Urinary bladder (tissue), 4 donors: ENCODE data around the gene PUS1. TPM values are rescaled to one million over a fixed set of nuclear protein-coding genes. Genes with fewer than 3 reads are reported as not detected.

ENCODE experiments used
- DNase-seq: peaks from one replicate; pipeline ENCODE4 v3.0.0-alpha.2; 2015; ENCODE audit errors: extremely low spot score
- H3K27ac ChIP-seq: one replicate; pipeline ENCODE4 v1.5.1; 2013; ENCODE audit warnings: low read depth, mild to moderate bottlenecking, moderate library complexity
- H3K36me3 ChIP-seq: one replicate; pipeline ENCODE4 v1.6.1; 2013; ENCODE audit warnings: mild to moderate bottlenecking, moderate library complexity; ENCODE audit not compliant: insufficient read depth
- H3K4me1 ChIP-seq: one replicate; pipeline ENCODE4 v1.6.1; 2013; ENCODE audit warnings: mild to moderate bottlenecking, moderate library complexity; ENCODE audit not compliant: insufficient read depth
- H3K4me3 ChIP-seq: one replicate; pipeline ENCODE4 v1.5.1; 2013; ENCODE audit warnings: low read depth, low read length
- WGBS: extraction: QIAGEN DNeasy Blood & Tissue Kit; methylation state at CpG from one replicate; pipeline ENCODE4 v1.1.7; 2013; 5-methylcytosine and 5-hydroxymethylcytosine counted together
- polyA plus RNA-seq: library from polyadenylated mRNA; stranded (reverse); fragments of 200-250 nt; gene quantifications from one replicate; pipeline ENCODE4 v1.2.3, GENCODE V29; 2013
- total RNA-seq: library from RNA; depleted of rRNA; stranded (reverse); fragments of >200 nt; gene quantifications from one replicate; pipeline ENCODE4 v1.2.3, GENCODE V29; 2014
- donor health status: healthy with polysubstance abuse.
- donor health status: healthy.

PUS1 gene
- total and polyA plus RNA-seq, 2 donors, result 6.5 to 22.2 TPM

DNA sequence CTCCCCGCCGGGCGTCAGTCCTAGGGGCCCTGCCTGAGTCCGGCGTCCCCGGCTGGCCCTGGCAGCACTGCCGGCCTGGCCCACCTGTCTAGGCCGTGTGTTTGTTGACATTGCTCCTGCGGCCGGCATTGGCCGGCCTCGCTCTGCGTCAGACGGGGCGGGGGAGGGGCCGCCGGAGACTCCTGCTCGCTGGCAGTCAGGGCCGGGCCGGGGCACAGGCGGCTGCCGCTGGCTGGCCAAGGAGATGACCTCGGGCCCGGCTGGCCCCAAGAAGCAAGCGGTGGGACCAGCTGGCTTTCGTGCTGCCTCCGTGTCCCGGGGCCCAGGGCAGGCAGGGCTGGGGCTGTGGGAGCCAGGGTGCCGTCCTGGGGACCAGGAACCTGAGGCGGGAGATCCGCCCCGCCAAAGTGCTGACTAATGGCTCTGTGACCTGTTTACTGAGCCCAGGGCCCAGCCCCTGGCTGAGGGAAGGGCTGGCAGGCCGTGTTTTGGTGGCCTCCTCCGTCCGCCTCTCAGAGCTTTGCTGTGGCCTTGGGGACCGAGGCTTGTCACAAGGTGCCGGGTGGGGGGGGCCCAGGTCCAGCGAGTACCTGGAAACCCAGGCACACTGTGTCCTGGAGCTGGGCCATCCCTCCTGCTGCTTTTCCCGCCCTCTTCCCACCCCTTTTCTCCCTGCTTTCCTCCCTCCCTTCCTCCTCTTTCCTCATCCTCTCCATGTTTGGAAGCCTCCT lies 32.8 kb upstream of the PUS1 start:
- peak overlapping the region; percentile 99 for H3K4me3 ChIP-seq
- under 1% methylated on average over 39 of the region's 39 CpGs for WGBS
- H3K4me1 ChIP-seq, result no peaks in the 10 kb centered on the region
- DNase-seq, result peak; percentile 25
- no peaks in the 10 kb centered on the region for H3K36me3 ChIP-seq
- peak overlapping the region; percentile 96 for H3K27ac ChIP-seq

DNA sequence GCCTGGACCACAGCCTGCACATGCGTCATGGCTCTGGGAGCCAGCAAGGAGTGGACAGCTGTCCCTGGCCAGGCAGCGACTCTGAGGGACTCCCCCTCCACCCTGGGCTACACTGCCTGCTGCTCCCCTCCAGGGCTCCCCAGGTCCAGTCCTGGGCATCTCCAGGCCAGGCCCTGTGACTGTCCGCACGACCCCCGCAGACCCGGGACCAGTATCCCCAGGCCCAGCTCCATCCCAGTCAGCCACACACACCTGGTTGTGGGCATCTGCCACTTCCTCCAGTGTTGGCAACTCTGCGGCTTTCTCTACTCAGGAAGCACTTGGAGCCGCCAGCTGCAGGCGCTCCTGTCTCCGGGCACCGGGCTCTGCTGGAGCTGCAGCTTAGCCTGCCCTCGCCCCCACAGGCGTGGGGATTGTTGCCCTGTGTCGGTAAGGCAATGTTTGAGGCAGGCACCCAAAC lies 32.2 kb upstream of the PUS1 start:
- no peaks in the 10 kb centered on the region for H3K4me1 ChIP-seq
- 63% methylated on average over 14 of the region's 14 CpGs for WGBS
- no peak for DNase-seq
- H3K36me3 ChIP-seq, result no peaks in the 10 kb centered on the region
- no peak overlapping the region for H3K4me3 ChIP-seq
- H3K27ac ChIP-seq, result peak overlapping the region; percentile 71

DNA sequence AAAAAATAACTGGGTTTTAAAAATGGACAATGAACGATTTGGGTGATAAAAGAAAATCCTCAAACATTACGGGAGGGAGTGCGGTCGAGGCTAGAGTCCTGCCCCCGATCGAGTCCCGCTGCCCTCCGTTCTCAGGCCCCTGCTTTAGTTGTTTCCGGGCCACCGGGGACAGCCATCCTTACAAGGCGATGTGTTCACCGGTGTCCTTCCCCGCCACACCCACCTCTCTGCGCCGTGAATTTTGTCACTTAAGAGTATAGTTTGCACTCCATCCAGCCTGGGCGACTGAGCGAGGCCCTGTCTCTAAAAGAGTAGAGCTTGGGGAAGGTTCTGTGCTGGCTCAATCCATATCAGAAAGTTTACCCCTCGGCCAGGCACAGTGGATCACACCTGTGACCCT lies 31.8 kb upstream of the PUS1 start:
- 92% methylated on average over 18 of the region's 18 CpGs for WGBS
- Histone ChIP-seq H3K27ac (no peak overlapping the region), H3K36me3 (no peaks in the 10 kb centered on the region), H3K4me1 (no peaks in the 10 kb centered on the region), H3K4me3 (no peak overlapping the region)
- DNase-seq, result no peak

DNA sequence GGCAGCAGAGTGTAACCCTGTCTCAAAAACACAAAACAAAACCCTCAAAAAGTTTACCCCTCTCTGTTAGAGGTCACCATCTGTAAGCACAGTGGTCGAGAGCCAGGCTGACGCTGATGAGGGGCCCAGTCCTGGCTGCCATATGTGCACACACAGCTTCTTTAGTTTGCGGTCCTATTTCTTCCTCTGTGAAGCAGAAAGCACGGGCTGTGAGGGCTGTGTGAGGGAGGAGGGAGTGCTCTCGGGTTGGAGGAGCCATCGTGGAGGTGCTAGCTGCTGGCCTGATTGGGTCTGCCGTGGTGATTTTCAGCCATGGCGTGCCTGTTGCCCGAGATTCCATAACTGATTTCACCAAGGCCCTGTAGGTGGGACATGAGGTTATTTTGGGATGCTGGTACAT lies 31.2 kb upstream of the PUS1 start:
- no peak overlapping the region for H3K4me3 ChIP-seq
- no peaks in the 10 kb centered on the region for H3K4me1 ChIP-seq
- H3K27ac ChIP-seq, result no peak overlapping the region
- H3K36me3 ChIP-seq, result no peaks in the 10 kb centered on the region
- DNase-seq, result no peak
- 87% methylated on average over 9 of the region's 9 CpGs for WGBS

DNA sequence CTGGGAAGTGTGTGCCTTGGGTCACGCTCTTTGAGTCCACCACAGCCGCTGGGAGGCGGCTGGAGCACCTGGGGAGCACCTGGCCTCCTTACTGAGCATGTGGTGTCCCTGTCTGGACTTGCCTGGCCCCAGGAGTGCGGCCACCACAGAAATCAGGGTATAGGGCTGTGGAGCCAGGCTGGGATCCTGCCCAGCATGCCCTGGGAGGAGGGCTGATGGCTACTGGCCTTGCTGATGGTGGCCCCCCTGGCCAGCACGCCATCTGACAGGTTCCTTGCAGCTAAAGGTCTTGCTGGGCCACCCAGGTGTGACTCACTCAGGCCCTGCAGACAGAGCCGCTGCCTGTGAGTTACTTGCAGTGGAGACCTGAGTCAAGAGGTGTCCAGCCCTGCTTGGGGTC lies 28.7 kb upstream of the PUS1 start:
- no peak for DNase-seq
- WGBS, result 86% methylated on average over 6 of the region's 6 CpGs
- no peak overlapping the region for H3K27ac ChIP-seq
- no peak overlapping the region for H3K4me3 ChIP-seq
- H3K4me1 ChIP-seq, result no peaks in the 10 kb centered on the region
- H3K36me3 ChIP-seq, result no peaks in the 10 kb centered on the region

DNA sequence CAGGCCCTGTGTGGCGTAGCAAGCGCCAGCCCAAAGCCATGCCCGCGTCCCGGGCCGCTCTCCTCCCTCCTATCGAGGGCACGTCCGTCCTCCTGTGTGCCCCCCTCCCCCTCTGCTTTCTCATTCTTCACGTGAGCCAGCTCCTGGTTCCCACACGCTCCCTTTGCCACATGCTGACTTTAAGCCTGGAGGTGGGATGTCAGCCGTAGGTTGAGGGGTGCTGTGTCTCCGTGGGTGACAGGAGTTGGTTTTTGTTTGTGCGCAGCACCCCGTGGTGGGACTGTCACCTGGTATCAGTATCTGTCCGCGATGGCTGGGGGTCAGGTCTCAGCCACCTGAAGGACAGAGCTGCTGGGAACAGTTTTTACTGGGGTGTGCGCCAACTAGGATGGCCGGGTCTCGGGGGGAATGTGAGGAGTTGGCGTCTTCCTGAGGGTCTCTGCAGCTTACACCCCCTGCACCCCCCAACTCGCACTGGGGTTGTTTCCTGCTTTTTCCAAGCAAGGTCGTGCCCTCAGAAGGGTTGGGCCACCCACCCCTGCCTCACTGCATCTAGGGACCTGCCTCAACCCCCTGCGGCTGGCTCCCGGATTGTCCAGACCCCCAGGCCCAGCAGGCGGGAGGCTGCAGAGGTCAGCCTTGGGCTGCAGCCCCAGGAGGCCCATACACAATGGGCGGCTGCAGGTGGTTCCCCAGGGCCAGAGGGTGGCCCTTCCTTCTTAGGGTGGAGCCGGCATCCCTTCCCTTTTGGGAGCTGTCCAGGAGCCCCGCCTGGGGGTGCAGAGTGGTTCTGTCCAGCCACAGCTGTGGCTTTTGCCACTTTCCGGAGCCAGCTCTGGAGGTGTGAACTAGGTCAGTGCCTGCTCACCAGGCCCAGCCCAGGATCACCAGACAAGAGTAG lies 27.4 kb upstream of the PUS1 start:
- 74% methylated on average over 30 of the region's 30 CpGs for WGBS
- H3K36me3 ChIP-seq, result no peaks in the 10 kb centered on the region
- H3K4me3 ChIP-seq, result no peak overlapping the region
- H3K27ac ChIP-seq, result no peak overlapping the region
- DNase-seq, result no peak
- no peaks in the 10 kb centered on the region for H3K4me1 ChIP-seq

DNA sequence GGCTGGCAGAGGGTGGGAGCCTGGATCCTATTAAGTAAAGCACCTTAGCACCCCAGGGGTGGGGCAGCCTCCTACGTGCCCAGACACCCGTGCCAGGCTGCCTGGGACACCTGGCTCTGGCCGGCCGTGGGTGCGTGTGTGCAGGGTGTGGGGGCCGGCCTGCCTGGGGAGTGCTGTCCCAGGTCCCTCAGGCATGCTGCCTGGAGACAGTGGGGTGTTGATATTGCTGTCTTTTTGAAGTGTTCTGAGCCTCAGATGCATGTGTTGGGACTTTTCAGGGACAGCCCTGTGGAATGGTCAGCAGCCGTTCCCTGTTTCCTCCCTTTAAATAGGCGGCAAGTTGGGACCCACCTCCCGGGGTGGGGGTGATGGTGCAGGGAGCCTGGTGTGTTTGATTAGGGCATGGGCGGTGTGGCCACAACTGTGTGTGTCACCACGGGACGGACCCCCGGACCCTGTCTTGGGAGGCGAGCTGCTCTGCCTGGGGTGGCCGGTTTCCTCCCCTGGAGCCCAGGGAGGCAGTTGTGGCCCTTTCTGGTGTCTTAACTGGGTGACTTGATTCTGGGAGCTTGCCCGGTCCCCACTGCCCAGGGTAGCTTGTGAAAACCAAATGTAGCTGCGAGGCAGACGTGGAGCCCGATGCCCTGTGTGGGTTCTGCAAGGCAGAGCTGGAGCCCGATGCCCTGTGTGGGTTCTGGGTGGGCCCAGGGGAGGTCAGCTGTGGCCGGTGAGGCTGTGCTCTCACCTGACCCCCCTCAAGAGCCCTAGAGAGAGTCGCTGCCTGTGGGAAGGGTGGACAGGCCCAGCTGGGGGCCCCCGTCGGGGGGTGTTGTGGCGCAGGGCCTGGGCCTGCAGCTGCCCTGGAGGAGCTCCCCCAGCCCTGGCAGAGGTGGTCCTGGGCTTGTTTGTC lies 26.5 kb upstream of the PUS1 start:
- DNase-seq, result no peak
- Histone ChIP-seq H3K36me3 (peaks cover 2% of the 10 kb centered on the region), H3K27ac (no peak overlapping the region), H3K4me1 (no peaks in the 10 kb centered on the region), H3K4me3 (no peak overlapping the region)
- 77% methylated on average over 25 of the region's 25 CpGs for WGBS

DNA sequence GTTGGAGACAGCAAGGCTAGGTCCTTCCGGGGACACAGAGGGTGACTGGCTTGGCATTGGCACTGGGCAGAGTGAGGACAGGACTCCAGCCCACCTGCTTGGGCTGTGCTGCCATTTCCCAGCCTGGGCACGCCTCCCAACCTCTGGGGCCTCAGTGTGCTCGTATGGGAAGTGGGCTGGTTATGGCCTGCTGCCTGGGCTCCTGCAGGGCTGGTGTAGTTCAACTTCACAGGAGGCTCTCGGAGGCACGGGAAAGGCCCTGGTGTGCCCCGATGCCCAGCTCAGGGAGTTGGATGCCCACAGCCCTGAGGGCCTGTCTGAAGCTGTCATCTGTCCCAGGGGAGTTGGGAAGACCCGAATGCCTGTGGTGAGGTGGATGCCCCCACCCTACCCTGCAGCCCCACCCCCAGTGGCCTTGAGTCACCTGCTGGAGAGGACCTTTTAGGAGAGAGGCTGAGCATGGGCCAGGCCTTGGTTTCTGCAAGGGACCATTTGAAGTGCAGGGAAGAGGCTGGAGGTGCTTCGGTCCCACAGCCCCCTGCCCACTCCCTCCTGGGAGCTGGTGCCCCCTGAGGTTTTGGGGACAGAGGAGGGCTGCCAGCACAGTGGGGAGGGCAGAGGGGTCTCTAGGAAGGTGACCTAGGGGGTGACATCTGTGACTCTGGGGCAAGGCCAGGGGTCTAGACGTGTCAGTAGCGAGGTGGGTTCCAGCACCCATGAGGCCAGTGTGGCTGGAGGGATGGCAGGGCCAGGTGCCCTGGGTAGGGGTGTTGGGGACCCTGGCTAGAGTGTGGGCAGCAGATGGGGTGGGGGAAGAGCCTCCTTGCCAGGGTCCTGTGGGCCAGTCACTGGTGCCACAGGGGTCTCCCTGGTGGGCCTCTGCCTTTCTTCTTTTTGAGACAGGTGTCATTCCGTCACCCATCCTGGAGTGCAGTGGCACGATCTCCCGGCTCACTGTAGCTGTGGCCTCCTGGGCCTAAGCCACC lies 25.5 kb upstream of the PUS1 start:
- DNase-seq, result no peak
- 86% methylated on average over 13 of the region's 13 CpGs for WGBS
- Histone ChIP-seq H3K27ac (no peak overlapping the region), H3K4me1 (no peaks in the 10 kb centered on the region), H3K4me3 (no peak overlapping the region), H3K36me3 (peaks cover 2% of the 10 kb centered on the region)

DNA sequence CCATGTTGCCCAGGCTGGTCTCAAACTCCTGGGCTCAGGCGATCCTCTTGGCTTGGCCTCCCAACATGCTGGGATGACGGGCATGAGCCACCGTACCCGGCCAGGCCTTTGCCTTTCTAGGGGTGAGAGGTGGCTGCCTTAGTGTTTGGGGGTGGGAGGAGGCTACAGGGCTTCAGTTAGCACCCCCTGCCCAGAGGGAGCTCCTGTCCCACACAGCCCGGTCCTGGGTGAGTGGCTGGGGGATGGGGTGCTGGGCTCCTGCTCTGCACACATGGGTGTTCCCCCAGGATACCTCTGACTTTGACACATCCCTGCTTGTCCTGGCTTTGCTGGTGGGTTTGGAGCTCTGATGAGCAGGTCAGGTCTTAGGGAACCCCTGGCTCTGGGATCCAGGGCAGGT lies 24.7 kb upstream of the PUS1 start:
- no peak overlapping the region for H3K27ac ChIP-seq
- H3K36me3 ChIP-seq, result peaks cover 2% of the 10 kb centered on the region
- H3K4me1 ChIP-seq, result no peaks in the 10 kb centered on the region
- no peak overlapping the region for H3K4me3 ChIP-seq
- DNase-seq, result no peak
- 95% methylated on average over 5 of the region's 5 CpGs for WGBS

DNA sequence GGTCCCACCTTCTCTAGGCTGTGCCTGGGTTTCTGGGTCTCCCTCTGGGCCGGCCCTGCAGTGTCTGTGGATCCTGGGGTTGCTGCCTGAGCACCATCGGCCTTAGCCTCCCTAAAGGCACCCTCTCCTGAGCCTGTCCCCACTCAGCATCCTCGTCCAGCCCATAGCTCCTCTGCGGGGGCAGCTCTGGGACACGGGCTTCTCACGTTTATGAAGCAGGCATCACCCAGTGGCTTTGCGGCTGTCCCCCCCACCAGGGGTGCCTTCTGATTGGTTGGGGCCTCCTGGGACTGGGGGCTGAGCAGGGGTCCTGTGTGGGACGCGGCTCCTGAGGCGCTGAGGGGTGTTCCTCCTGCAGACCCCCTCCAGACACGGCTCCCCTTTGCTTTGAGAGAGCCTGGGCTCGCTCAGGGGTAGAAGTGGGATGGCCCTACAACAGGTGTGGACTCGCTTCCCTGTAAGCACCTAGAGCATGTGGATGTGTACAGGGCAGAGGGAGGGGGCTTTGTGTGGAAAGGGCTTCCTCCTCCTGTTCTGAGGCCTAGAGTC lies 23.9 kb upstream of the PUS1 start:
- Histone ChIP-seq H3K27ac (no peak overlapping the region), H3K4me1 (no peaks in the 10 kb centered on the region), H3K36me3 (peaks cover 2% of the 10 kb centered on the region), H3K4me3 (no peak overlapping the region)
- WGBS, result 83% methylated on average over 13 of the region's 13 CpGs
- no peak for DNase-seq

DNA sequence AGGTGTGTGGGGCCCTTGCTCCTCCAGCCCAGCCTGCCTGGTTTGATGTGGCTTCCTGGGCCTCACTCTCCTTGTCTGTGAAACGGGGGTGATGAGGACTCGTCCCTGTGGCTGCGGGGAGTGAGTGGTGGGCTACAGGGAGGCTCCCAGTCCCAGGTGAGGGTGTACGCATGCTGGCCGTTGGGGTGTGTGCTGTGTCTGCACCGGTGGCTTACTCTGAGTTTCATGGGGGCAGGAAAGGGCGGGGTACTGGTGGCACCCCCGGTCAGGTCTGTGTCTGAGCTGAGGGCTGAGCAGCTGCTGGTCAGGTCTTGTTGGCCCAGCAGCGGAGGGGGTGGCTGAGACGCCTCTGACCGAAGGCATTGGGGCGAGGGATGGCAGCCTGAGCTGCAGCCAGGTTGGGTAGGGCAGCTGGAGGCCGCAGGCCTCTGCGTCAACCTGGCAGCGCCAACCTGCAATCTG lies 23.4 kb upstream of the PUS1 start:
- WGBS, result 93% methylated on average over 15 of the region's 15 CpGs
- Histone ChIP-seq H3K27ac (no peak overlapping the region), H3K4me3 (no peak overlapping the region), H3K36me3 (peaks cover 5% of the 10 kb centered on the region), H3K4me1 (no peaks in the 10 kb centered on the region)
- DNase-seq, result no peak

DNA sequence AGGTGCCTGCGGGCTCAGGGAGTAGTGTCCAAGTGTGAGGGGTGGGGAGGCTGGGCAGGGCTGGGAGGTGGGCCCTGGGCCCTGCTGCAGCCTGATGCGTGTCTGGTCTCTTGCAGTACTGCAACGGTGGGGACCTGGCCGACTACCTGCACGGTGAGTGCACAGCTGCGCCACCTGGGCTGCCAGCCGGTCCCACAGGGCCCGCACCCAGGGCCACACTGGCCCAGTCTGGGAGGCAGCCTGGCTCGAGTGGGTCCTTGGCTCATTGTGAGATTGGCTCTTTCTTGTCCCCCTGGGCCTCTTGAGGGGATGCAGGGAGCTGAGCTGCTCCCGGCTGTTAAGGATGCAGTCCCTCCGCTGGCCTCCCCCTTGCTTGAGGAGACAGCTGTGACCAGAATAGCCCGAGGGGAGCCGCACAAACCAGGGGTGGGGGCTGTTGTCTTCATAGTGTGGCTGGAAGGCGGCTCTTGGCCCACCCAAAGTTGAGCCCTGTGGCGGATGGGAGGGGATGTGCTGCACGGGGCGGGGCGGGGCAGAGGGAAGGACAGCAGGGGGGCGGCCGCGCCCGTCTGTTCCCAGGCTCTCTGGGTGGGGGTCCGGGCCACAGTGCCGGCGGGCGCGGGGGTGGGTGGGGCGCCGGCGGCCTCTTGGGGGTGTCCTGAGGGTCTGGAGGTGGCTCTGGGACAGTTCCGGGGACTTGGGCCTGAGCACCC lies 21.5 kb upstream of the PUS1 start:
- no peak overlapping the region for H3K27ac ChIP-seq
- H3K36me3 ChIP-seq, result peaks cover 12% of the 10 kb centered on the region
- 90% methylated on average over 31 of the region's 31 CpGs for WGBS
- no peaks in the 10 kb centered on the region for H3K4me1 ChIP-seq
- no peak overlapping the region for H3K4me3 ChIP-seq
- DNase-seq, result no peak
